GM21367 (cell line): ENCODE measurements around the gene FMN2.
"Not testable (repeated sequence)": the region's sequence is repeated elsewhere in the genome, so short reads cannot be mapped to it uniquely, and the experiment has no call there.

Source experiments
- ATAC-seq: cut with Tn5 transposase; IDR thresholded peaks from one replicate; pipeline ENCODE4 v1.9.1; 2021; ENCODE audit not compliant: unreplicated experiment

Gene FMN2

GRCh38 chr1:240304466-240304865 is 212.8 kb downstream of the FMN2 start:
- no peak for ATAC-seq

- ATAC-seq, result no peak
Measured at GRCh38 chr1:240306673-240307072, 215.0 kb downstream of the FMN2 start.

- no peak for ATAC-seq
Measured at GRCh38 chr1:240308096-240308495, 216.4 kb downstream of the FMN2 start.

- ATAC-seq, result no peak
Measured at GRCh38 chr1:240309769-240310168, 218.1 kb downstream of the FMN2 start.

GRCh38 chr1:240310226-240310925 is 218.7 kb downstream of the FMN2 start:
- ATAC-seq, result no peak

- no peak for ATAC-seq
Measured at GRCh38 chr1:240312872-240313271, 221.2 kb downstream of the FMN2 start.

GRCh38 chr1:240314845-240315801 is 223.4 kb downstream of the FMN2 start:
- ATAC-seq, result no peak

DNA sequence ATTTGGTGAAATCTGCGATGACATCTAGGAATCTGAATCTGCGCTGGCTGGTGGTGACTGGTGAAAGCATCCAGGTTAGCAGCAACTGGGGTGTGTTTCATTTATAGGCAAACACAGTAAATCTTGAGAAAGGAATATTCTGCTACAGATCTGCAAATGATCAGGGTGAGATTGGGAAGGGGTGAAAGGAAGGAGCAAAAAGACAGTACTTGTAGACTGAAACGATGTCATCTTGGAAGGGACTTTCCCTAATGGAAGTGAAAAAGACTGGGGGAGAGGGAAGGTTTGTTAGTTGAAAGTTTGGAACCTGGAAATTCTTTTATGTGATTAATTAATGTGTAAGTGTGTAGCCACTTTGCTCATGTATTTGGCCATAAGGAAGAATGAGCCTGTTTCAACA is 228.3 kb downstream of the FMN2 start:
- no peak for ATAC-seq

DNA sequence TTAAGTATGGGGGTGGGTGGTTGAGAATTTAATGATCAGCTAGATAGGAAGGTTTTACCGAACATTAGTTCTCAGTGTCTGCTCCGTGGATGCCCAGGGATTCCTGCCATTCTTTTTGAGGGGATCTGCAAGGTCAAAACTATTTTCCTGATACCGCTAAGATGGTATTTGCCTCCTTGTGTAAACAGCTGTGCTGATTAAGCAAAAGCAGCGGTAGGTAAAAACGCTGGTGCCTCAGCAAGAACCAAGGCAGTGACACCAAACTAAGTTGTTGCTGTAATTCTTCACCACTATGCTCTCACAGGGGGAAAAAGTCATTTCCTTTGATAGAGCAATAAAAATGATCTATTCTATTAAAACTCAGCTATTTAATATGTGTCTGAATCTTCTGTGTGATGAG is 229.0 kb downstream of the FMN2 start:
- ATAC-seq, result no peak

DNA sequence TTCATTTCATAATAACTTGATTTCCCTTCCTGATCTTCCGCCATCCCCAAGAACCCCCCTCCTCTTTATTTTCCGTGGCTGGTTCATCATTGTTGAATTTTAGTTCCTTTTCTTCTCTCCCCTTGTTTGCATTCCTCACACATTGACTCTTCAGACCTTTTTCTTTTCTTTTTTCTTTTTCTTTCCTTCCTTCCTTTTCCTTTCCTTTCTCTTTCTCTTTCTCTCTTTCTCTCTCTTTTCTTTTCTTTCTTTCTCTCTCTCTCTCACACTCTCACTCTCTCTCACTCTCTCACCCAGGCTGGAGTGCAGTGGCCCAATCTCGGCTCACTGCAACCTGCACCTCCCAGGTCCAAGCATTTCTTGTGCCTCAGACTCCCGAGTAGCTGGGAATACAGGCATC is 231.3 kb downstream of the FMN2 start:
- ATAC-seq, result no peak

GRCh38 chr1:240328382-240328781 is 236.7 kb downstream of the FMN2 start:
- not testable (repeated sequence) for ATAC-seq

GRCh38 chr1:240329443-240329842 is 237.8 kb downstream of the FMN2 start:
- no peak for ATAC-seq

- ATAC-seq, result no peak
Measured at GRCh38 chr1:240332672-240333071, 241.0 kb downstream of the FMN2 start.

GRCh38 chr1:240337781-240338180 is 246.1 kb downstream of the FMN2 start:
- ATAC-seq, result no peak

- ATAC-seq, result no peak
Measured at GRCh38 chr1:240338837-240339236, 247.2 kb downstream of the FMN2 start.

DNA sequence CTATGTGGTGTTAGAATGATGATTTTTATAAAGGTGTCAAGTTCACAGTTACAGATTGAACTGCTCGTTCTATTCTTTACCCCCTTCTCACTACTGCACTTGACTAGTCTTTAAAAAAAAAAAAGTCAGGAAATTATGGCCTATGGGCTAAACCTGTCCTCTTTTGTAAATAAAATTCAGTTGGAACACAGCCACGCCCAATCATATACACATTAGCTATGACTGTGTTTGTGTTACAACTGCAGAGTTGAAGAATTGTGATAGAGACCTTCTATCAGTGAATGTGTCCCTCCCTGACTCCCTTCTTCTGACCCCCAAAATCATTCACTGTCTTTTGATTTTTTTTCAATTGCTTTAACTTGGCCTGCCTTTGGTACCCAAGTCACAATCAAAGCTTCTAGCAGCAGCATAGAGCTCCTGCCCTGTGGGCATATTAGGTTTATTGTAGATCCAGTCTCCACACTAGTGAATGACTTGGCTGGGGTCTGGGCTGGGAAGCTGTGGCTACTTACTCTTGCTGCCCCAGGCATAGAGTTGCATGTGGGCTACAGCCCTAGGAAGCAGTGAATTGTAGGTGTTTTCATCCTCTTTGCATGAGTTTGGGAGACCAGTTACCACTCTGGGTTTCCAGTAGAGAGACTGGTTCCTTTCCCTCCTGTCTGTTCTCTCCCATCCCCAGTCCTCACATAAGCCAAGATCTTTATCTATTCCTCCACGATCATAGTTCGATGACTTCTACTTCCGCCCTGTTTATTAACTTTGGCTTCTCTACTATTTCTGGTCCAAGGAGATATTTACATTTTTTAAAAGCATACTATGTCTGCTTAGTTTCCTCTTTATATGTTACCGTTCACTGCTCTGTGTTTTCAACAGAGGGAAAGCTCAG is 249.9 kb downstream of the FMN2 start:
- no peak for ATAC-seq

- ATAC-seq, result no peak
Measured at GRCh38 chr1:240342251-240342625, 250.6 kb downstream of the FMN2 start.

GRCh38 chr1:240343045-240343444 is 251.4 kb downstream of the FMN2 start:
- ATAC-seq, result no peak

DNA sequence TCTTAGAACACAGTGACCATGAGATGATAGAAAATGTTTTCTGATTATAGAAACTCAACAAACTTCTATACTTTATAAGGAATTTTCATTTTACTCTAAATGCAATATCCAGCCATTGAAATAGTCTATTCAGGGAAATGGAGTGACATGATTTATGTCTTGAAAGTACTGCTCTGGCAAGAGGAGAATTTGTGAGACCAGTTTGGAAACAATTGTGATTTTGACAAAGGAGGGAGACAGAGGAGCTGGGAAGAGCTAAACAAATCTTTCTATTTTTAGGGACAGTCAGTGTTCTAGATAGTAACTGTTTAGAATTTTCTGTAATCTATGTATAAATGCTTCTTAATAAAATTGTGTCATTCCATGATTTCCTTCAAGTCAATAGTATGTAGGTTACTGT is 252.3 kb downstream of the FMN2 start:
- ATAC-seq, result no peak

- ATAC-seq, result no peak
Measured at GRCh38 chr1:240344918-240345317, 253.2 kb downstream of the FMN2 start.

DNA sequence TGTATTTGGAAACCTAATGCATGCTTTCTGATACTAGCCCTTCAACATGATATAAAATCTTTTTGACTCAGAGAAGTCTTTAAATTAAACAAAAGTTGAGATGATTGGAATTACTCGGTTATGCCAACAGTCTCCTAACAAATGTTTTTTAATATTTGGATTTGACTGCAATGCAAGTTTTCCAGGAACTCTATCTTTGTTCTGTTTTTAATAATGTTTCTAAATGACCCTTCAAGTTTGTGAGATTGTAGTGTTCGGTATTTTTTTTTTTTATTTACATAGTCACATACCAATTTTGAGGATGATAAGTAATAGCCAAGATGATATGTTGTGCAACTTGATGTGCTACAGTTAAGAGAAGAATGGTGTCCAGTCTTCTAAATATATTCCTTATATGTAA is 258.0 kb downstream of the FMN2 start:
- ATAC-seq, result no peak
